Stimulated activated CD4-positive, alpha-beta T cell treated with anti-CD3 and anti-CD28 coated beads, TNF-alpha, amount 100 ng/mL, for 4 hours (primary cell): Measurements from ENCODE around the gene PBX3.

Source experiments
- DNase-seq, 3 experiments: peaks; one replicate each; pipeline ENCODE4 v3.0.0-alpha.2; 2020; ENCODE audit warnings: low read depth in 3 of 3

PBX3 gene

GRCh38 chr9:125867751-125868415 lies 120.7 kb downstream of the PBX3 start:
- DNase-seq = no peak

- no peak for DNase-seq
Measured at GRCh38 chr9:125878164-125878631, 131.0 kb downstream of the PBX3 start.

- DNase-seq = no peak
Measured at GRCh38 chr9:125881042-125881441, 133.9 kb downstream of the PBX3 start.

- no peak for DNase-seq
Measured at GRCh38 chr9:125883565-125884217, 136.5 kb downstream of the PBX3 start.

- DNase-seq = no peak
Measured at GRCh38 chr9:125884218-125884595, 137.0 kb downstream of the PBX3 start.

- no peak for DNase-seq
Measured at GRCh38 chr9:125885405-125886034, 138.3 kb downstream of the PBX3 start.

GRCh38 chr9:125886365-125886764 lies 139.2 kb downstream of the PBX3 start:
- DNase-seq = no peak

- no peak for DNase-seq
Measured at GRCh38 chr9:125887172-125887571, 140.0 kb downstream of the PBX3 start.

- DNase-seq = no peak
Measured at GRCh38 chr9:125888211-125888610, 141.0 kb downstream of the PBX3 start.

GRCh38 chr9:125889112-125889475 lies 141.9 kb downstream of the PBX3 start:
- DNase-seq = no peak

GRCh38 chr9:125889476-125890419 lies 142.6 kb downstream of the PBX3 start:
- DNase-seq = peak in 2 of 3 experiments; percentile 7 to 16

GRCh38 chr9:125890826-125891225 lies 143.7 kb downstream of the PBX3 start:
- DNase-seq = no peak

- no peak for DNase-seq
Measured at GRCh38 chr9:125893277-125893676, 146.1 kb downstream of the PBX3 start.

GRCh38 chr9:125894566-125894965 lies 147.4 kb downstream of the PBX3 start:
- DNase-seq = no peak

GRCh38 chr9:125896404-125896803 lies 149.2 kb downstream of the PBX3 start:
- no peak for DNase-seq

- DNase-seq = no peak
Measured at GRCh38 chr9:125896964-125897363, 149.8 kb downstream of the PBX3 start.

GRCh38 chr9:125897481-125897880 lies 150.3 kb downstream of the PBX3 start:
- DNase-seq = no peak

GRCh38 chr9:125902214-125902613 lies 155.0 kb downstream of the PBX3 start:
- DNase-seq = no peak

GRCh38 chr9:125902831-125903512 lies 155.8 kb downstream of the PBX3 start:
- no peak for DNase-seq

- DNase-seq = no peak
Measured at GRCh38 chr9:125904155-125904851, 157.1 kb downstream of the PBX3 start.

GRCh38 chr9:125906144-125906543 lies 159.0 kb downstream of the PBX3 start:
- DNase-seq = no peak
